Prostate gland (tissue), 2 donors: ENCODE data around the gene CRY2.

ENCODE experiments used
- CTCF ChIP-seq, 4 experiments: fragments of 200-600 bp in 2 of 4; fragments of 450-650 bp in 2 of 4; sonication (generic) in 2 of 4; IDR thresholded peaks; 1 replicate in 3 of 4; 2 replicates in 1 of 4; pipeline ENCODE4 v1.5.1; 2016 to 2019; ENCODE audit warnings: antibody characterized with exemption in 4 of 4, mild to moderate bottlenecking in 2 of 4, moderate library complexity in 2 of 4
- POLR2A ChIP-seq: fragments of 450-650 bp; IDR thresholded peaks from one replicate; pipeline ENCODE4 v1.6.1; 2016; ENCODE audit warnings: antibody characterized with exemption, mild to moderate bottlenecking
- POLR2AphosphoS5 ChIP-seq: sonication (generic); formaldehyde crosslinking; IDR thresholded peaks from one replicate; pipeline ENCODE4 v1.6.1; 2017; ENCODE audit warnings: antibody characterized with exemption

DNA sequence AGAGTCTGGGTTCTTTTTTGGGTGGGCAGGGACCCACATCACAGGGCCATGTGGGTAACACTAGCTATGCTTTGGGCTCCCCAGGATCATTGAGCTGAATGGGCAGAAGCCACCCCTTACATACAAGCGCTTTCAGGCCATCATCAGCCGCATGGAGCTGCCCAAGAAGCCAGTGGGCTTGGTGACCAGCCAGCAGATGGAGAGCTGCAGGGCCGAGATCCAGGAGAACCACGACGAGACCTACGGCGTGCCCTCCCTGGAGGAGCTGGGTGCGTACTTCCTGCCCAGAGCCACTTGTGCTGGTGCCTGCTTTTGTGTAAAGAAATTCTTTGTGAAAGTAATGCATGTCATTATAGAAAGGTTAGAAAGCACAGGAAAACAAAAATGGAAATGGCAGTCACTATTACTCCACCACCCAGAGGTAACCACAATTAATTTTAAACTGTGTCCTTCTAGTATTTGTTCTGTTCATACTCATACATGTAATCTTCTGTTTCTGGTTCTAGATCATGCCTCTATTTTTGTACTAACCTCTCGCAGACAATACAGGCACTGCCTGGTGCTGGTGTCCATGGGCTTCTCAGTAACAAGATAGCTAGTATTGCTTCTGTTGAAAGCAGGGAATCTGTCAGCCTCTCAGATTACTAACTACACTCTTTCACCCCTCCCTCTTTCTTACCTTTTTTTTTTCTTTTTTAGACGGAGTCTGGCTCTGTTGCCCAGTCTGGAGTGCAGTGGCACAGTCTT lies 13.7 kb downstream of the CRY2 start:
- TF ChIP-seq CTCF (IDR thresholded peaks at IDR 0.05) = no peak
- TF ChIP-seq POLR2A = no peak
- no peak for TF ChIP-seq POLR2AphosphoS5
